Right atrium auricular region (tissue), 2 donors: ENCODE results near the gene TGM2. TPM values are rescaled to one million over a fixed set of nuclear protein-coding genes. Genes with fewer than 3 reads are reported as not detected.

ENCODE experiments used
- DNase-seq: peaks from one replicate; pipeline ENCODE4 v3.0.0-alpha.2; 2019; ENCODE audit warnings: low spot score
- H3K27ac ChIP-seq, 2 donors: fragments of 200-600 bp; sonication (generic); 1 replicate in 1 of 2; 2 replicates in 1 of 2; pipeline ENCODE4 v1.5.1; 2016 to 2019
- H3K27me3 ChIP-seq, 2 donors: fragments of 200-600 bp; sonication (generic); one replicate each; pipeline versions ENCODE4 v1.5.1 to v1.6.0; 2017 to 2019
- H3K36me3 ChIP-seq: fragments of 200-600 bp; sonication (generic); one replicate; pipeline ENCODE4 v1.5.1; 2016
- H3K4me1 ChIP-seq, 2 donors: fragments of 200-600 bp; sonication (generic); one replicate each; pipeline versions ENCODE4 v1.5.1 to v1.6.0; 2017 to 2019
- H3K4me3 ChIP-seq, 2 donors: fragments of 200-600 bp; sonication (generic); 1 replicate in 1 of 2; 2 replicates in 1 of 2; pipeline ENCODE4 v1.5.1; 2017 to 2019; ENCODE audit warnings: mild to moderate bottlenecking in 1 of 2, moderate library complexity in 1 of 2
- H3K9me3 ChIP-seq, 2 donors: fragments of 200-600 bp; sonication (generic); one replicate each; pipeline ENCODE4 v1.5.1; 2019
- CTCF ChIP-seq, 2 donors: fragments of 200-600 bp; sonication (generic); IDR thresholded peaks; one replicate each; pipeline ENCODE4 v1.5.1; 2019; ENCODE audit warnings: antibody characterized with exemption in 2 of 2
- total RNA-seq, 2 donors: library from RNA; depleted of rRNA; stranded (reverse); fragments of >200 nt; gene quantifications; one replicate each; pipeline ENCODE4 v1.1.0, GENCODE V29; 2016

TGM2 gene
- total RNA-seq, 2 donors from 2014 or later, result 680 to 1,303 TPM

- H3K9me3 ChIP-seq, result no peaks in the 10 kb centered on the region
- no peak for DNase-seq
- no peak for TF ChIP-seq CTCF (IDR thresholded peaks at IDR 0.05)
- peak overlapping the region; percentile 90 to 96 for H3K27ac ChIP-seq
- H3K36me3 ChIP-seq, result peaks cover 78% of the 10 kb centered on the region
- H3K4me3 ChIP-seq, result no peak overlapping the region
- H3K4me1 ChIP-seq, result peaks cover 0 to 98% of the 10 kb centered on the region in 2 donors
- H3K27me3 ChIP-seq, result no peaks in the 10 kb centered on the region
These were observed 8.8 kb downstream of the TGM2 start for GRCh38 chr20:38156280-38156679.

GRCh38 chr20:38155811-38156210 lies 9.3 kb downstream of the TGM2 start:
- H3K4me3 ChIP-seq, result no peak overlapping the region
- no peak for DNase-seq
- peaks cover 78% of the 10 kb centered on the region for H3K36me3 ChIP-seq
- no peaks in the 10 kb centered on the region for H3K9me3 ChIP-seq
- H3K4me1 ChIP-seq, result peaks cover 0 to 100% of the 10 kb centered on the region in 2 donors
- no peaks in the 10 kb centered on the region for H3K27me3 ChIP-seq
- peak overlapping the region; percentile 90 to 96 for H3K27ac ChIP-seq
- no peak for TF ChIP-seq CTCF (IDR thresholded peaks at IDR 0.05)

DNA sequence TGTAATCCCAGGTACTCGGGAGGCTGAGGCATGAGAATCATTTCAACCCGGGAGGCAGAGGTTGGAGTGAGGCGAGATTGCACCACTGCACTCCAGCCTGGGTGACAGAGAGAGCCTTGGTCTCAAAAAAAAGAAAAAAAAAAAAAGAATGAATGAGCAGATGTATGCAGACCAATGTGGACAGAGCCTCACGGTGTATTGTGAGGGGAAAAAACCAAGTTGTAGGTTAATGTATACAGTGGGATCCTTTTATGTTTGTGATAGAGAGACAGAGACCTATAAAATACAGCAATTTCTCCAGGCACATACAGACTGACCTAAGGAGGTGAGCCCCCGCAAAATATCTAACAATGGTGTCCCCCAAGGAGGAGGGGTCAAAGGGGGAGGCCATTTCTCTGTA lies 11.7 kb downstream of the TGM2 start:
- no peak overlapping the region for H3K4me3 ChIP-seq
- DNase-seq, result no peak
- peak overlapping the region; percentile 90 to 96 for H3K27ac ChIP-seq
- H3K27me3 ChIP-seq, result no peaks in the 10 kb centered on the region
- no peak for TF ChIP-seq CTCF (IDR thresholded peaks at IDR 0.05)
- H3K36me3 ChIP-seq, result peaks cover 78% of the 10 kb centered on the region
- H3K9me3 ChIP-seq, result no peaks in the 10 kb centered on the region
- H3K4me1 ChIP-seq, result peaks cover 0 to 84% of the 10 kb centered on the region in 2 donors

GRCh38 chr20:38152621-38153221 lies 12.3 kb downstream of the TGM2 start:
- no peak for TF ChIP-seq CTCF (IDR thresholded peaks at IDR 0.05)
- Histone ChIP-seq H3K4me1 (peaks cover 0 to 77% of the 10 kb centered on the region in 2 donors), H3K9me3 (no peaks in the 10 kb centered on the region), H3K36me3 (peaks cover 78% of the 10 kb centered on the region), H3K4me3 (peak overlapping the region in 1 of 2 donors; percentile 2), H3K27me3 (no peaks in the 10 kb centered on the region), H3K27ac (peak overlapping the region; percentile 90 to 96)
- DNase-seq, result peak; percentile 95

DNA sequence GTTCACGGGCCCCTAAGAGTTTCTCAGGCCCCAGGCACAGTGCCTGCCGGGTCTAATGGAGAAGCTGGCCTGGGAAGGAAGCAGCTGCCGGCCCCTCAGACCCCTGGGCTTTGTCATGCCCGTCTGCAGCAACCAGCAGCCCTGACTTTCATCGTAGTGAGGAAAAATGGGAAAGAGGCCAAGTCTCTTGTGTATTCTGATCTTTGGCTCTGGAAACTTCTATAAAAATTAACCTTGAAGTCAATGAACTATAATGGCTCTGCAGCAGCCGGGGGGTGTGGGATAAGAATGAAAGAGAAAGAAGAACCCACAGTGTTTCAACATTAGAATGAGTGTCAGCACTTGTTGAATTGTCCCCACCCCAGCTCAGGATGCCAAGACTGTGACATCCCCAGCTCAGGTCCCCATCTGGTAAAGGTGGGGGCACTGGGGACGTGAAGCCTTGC lies 12.9 kb downstream of the TGM2 start:
- Histone ChIP-seq H3K9me3 (no peaks in the 10 kb centered on the region), H3K27me3 (no peaks in the 10 kb centered on the region), H3K27ac (peak overlapping the region; percentile 90 to 96), H3K36me3 (peaks cover 81% of the 10 kb centered on the region), H3K4me3 (peak overlapping the region in 1 of 2 donors; percentile 2), H3K4me1 (peaks cover 0 to 72% of the 10 kb centered on the region in 2 donors)
- no peak for TF ChIP-seq CTCF (IDR thresholded peaks at IDR 0.05)
- DNase-seq, result no peak

DNA sequence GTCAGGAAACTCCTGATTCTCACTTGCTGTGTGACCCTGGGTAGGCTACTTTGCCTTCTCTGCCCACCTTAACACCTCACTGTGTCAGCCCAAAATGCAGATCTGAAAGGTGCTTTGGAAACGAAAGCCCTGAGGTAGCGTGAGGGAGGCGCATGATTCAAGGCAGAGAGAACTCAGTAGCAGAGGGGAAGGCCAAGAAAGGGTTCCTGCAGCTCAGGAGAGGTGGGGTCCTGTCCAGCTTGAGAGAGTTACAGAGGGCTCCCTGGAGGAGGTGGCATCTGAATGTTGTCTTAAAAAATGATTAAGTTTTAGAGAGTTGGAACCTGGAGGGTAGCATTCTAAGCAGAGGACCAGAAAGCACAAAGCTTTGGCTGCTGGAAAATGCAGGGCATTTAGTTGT lies 13.6 kb downstream of the TGM2 start:
- no peaks in the 10 kb centered on the region for H3K9me3 ChIP-seq
- peaks cover 0 to 66% of the 10 kb centered on the region in 2 donors for H3K4me1 ChIP-seq
- peak overlapping the region; percentile 90 to 96 for H3K27ac ChIP-seq
- no peak overlapping the region for H3K4me3 ChIP-seq
- H3K27me3 ChIP-seq, result no peaks in the 10 kb centered on the region
- TF ChIP-seq CTCF (IDR thresholded peaks at IDR 0.05), result no peak
- peaks cover 85% of the 10 kb centered on the region for H3K36me3 ChIP-seq
- no peak for DNase-seq
